Stimulated activated CD8-positive, alpha-beta memory T cell treated with anti-CD3 and anti-CD28 coated beads, Interleukin-4, amount 100 ng/mL, for 1 hour (primary cell): Measurements from ENCODE around the gene PAK2.
"Not testable (repeated sequence)": the region's sequence is repeated elsewhere in the genome, so short reads cannot be mapped to it uniquely, and the experiment has no call there.

ENCODE experiments used
- DNase-seq, 2 donors: peaks; one replicate each; pipeline ENCODE4 v3.0.0-alpha.2; 2020; ENCODE audit warnings: low read depth in 2 of 2, low spot score in 1 of 2

PAK2 gene

GRCh38 chr3:196778755-196779154, 39.1 kb downstream of the PAK2 start:
- DNase-seq, result no peak

DNA sequence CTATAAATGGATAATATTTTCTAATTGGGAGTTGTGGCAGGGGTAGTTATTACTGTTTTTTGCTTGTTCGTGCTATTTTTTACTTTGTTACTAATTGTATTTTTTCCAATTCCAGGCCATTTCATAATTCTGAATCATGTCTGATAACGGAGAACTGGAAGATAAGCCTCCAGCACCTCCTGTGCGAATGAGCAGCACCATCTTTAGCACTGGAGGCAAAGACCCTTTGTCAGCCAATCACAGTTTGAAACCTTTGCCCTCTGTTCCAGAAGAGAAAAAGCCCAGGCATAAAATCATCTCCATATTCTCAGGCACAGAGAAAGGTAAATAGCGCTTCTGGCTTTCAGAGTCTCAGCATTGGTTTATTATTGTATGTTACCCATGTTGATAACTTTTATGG, 42.9 kb downstream of the PAK2 start:
- no peak for DNase-seq

GRCh38 chr3:196788528-196788927, 48.9 kb downstream of the PAK2 start:
- DNase-seq, result no peak

GRCh38 chr3:196789885-196790359, 50.3 kb downstream of the PAK2 start:
- DNase-seq, result no peak

DNA sequence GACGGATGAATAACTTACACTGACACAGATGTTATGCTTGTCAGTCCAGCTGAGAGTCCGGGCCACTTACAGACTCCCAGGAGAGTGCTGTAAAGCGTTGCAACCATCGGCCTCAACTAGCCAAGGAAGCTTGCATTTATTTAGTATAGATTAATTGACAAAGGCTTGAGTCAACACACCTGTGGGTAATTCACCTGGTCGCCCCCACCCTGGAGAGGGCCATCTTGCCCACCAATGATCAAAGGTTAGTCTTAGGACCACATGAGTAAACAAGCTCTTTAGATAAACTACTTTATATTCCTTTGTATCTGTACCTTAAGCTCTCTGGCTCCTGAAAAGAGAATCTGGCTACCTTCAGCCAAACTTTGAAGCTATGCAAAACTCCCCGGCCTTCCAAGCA, 51.0 kb downstream of the PAK2 start:
- DNase-seq, result no peak

GRCh38 chr3:196792771-196793170, 53.1 kb downstream of the PAK2 start:
- DNase-seq, result no peak

GRCh38 chr3:196793246-196793645, 53.6 kb downstream of the PAK2 start:
- DNase-seq, result no peak

DNA sequence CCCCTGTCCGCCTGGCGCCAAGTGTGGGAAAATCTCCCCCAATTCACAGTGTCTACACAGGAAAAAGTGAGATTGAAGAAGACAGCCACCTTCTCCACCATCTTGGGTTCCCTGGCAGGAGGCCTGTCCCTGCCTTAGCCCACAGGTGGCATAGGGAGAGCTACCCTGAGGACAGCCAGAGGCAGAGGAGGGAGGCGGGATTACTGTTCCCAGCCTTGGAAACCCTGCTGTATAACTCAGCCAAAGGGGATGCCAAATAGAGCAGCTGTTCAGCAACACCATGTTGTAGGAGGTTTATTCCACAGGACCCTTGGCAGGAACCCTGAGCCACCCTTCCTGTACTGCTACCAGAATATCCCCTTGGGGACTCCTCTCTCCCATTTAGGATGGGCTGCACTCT, 54.8 kb downstream of the PAK2 start:
- DNase-seq, result no peak

- no peak for DNase-seq
These were observed 56.7 kb downstream of the PAK2 start for GRCh38 chr3:196796317-196796716.

- DNase-seq, result no peak
These were observed 61.2 kb downstream of the PAK2 start for GRCh38 chr3:196800742-196801434.

GRCh38 chr3:196803891-196804468, 64.3 kb downstream of the PAK2 start:
- DNase-seq, result no peak

- DNase-seq, result no peak
These were observed 65.1 kb downstream of the PAK2 start for GRCh38 chr3:196804773-196805172.

GRCh38 chr3:196810963-196811581, 71.4 kb downstream of the PAK2 start:
- DNase-seq, result no peak

DNA sequence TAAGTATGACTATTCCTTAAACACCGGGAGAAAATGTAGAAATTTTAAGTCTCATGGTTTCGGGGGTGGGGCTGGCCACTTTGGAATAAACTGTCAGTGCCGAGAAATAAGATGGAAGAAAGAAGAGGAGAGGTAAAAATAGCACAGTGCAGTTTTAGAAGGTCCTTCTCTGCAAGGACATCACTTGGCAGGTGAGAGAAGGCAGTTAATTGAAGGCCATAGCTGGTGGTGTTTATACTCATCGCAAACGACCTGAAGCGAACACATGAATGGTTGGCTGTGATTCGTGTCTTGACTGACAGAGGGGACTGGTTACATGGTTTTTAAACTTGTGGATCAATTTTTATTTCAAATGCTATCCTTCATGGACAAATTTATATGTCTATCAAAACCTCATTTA, 73.2 kb downstream of the PAK2 start:
- DNase-seq, result no peak

GRCh38 chr3:196813903-196814302, 74.2 kb downstream of the PAK2 start:
- no peak for DNase-seq

DNA sequence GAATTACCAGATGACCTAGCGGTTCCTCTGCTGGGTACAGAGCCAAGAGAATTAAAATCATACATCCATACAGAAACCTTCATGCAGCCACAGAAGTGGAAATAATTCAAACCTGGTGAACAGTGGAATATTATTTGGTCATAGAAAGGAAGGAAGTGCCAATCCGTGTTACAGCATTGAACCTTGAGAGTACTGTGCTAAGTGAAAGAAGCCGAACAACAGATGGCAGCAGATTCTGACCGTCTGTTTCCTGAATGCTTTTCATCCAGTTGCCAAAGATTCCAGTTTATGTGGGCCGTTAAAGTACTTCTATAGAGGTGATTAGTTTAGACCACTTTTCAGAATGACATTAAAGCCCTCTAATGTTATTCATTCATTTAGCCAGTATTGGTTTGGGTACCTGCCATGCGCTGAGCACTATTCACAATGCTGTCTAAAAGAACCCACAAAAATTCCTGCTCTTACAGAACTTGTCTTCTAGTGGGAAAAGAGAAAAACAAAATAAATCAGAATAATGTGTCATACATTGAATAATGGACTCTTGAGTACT, 82.2 kb downstream of the PAK2 start:
- no peak for DNase-seq

DNA sequence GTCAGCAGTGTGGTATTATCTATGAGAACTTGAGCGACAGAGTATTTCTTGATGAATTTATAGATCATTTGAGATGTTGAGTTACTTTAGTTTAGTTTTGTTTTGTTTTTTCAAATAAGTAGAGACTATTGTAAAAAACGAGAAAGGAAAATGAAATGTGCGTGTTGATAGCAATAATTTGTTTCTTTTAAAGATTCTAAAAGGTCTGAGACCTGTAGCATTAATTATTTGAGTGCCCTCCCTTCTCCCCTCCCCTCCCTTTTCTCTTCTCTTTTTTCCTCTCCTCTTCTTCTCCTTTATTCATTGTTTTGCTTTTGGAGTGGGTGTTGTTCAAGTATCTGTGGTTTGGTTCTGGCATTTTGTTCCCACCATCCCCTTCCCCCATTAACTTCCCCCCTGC, 90.0 kb downstream of the PAK2 start:
- DNase-seq, result not testable (repeated sequence)

DNA sequence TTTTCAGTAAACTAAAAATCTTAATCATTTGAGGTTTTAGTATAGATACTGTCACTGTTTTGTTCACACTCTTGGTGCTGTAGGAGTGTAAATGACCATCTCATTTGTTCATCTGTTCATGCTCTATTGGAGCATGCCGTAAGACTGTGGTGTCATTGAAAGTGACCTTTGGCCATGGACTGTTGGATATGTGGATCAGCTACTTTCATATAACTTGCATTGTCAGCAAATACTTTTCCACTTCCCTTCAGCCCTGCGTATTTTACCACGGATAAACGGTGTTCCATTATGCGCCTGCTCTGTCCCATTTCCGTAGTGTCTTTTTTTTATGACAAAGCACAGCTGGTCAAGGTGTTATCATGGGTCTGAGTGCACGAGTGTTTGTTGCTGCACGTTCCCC, 95.4 kb downstream of the PAK2 start:
- DNase-seq, result no peak

DNA sequence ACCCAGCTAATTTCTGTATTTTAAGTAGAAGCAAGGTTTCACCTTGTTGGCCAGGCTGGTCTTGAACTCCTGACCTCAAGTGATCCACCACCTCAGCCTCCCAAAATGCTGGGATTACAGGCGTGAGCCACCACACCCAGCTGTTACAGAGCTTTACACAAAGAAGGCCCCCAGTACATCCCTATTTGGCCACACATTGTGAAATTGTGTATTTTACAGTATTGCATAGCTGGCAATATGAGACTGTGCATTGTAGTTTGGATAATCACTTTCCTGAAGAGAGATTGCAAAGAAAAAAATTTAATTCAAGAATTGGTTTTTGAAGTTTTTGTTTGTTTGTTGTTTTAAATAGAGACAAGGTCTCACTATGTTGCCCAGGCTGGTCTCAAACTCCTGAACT, 97.0 kb downstream of the PAK2 start:
- not testable (repeated sequence) for DNase-seq

DNA sequence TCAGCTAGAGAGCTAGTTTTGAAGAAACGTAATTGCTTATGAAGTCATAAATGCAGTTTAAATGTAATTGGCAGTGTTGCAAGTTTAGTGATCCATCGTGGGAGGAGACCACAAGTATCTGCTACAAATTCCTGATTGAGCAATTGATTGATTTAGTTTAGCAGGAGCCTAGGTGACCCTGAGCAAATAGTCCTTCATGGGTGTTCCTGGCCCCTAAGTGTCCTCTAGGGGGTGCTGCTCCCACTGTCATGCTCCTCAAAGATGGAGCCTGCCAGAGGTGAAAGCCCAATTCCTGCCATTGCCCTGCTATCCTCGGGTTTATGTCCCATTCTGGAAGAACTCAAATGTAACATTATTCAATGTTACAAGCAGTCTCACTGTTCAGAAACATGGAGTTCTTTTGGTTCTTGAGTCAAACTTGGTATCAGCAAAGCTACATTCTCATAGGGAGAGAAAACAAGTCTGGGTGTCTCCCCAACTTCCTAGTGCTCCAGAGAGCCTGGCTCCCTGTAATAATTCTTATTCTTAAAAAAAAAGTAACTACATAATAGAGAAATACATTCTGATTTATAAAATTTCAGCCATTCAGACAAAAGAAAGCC, 98.3 kb downstream of the PAK2 start:
- peak; percentile 27 to 55 for DNase-seq

DNA sequence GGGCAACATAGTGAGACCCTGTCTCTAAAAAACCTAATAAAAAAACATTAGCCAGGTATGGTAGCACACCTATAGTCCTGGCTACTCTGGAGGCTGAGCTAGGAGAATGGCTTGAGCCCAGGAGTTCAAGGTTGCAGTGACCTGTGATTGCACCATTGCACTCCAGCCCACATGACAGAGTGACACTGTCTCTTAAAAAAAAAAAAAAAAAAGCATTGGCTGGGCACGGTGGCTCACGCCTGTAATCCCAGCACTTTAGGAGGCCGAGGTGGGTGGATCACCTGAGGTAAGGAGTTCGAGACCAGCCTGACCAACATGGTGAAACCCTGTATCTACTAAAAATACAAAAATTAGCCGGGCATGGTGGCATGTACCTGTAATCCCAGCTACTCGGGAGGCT, 99.7 kb downstream of the PAK2 start:
- not testable (repeated sequence) for DNase-seq
